ENCODE data around the gene ESYT1.

The ESYT1 gene

DNA sequence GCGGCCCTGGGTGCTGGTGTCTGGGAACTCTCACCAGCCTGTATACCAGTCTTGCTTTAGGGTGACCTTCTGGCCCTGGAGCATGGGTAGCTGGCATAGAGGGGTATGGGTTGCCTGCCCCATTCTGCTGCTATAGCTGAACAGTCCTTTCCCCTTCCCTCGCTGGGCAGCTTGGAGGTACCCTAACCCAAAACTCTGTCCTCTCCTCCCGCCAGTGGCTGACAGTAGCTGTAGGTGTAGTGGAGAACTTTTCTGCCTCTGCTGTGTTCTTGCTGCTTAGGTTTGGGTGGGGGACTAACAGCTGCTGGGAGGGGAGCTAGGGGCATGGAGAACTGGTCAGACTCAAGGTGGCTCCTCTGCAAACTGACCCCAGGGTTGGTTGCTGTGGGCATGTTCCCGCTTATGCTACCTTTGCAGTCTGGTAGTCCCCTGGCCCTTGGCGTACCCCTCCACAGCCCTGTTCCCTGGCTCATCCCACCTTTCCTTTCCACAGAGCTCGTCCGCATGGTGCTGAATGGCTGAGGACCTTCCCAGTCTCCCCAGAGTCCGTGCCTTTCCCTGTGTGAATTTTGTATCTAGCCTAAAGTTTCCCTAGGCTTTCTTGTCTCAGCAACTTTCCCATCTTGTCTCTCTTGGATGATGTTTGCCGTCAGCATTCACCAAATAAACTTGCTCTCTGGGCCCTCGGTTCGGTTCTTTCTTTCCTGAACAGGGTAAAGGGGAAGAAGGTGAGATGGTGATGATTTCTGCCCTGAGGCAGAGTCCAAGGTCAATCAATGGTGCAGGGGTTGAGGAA lies 33.0 kb downstream of the ESYT1 start:
- Histone ChIP-seq H3K4me3 (ENCODE audit: low read depth, low read length) (no peak overlapping the region), H3K9me3 (ENCODE audit: control insufficient read depth, insufficient read depth, low read depth, low read length) (no peaks in the 10 kb centered on the region), H3K4me1 (ENCODE audit: control insufficient read depth, insufficient read depth, low read length) (peaks cover 3% of the 10 kb centered on the region; the same call in 1 of the 2 replicates), H3K36me3 (ENCODE audit: control insufficient read depth in 2 of 2, insufficient read depth in 1 of 2, low read length in 2 of 2) (peaks cover 24 to 70% of the 10 kb centered on the region in 2 experiments), H3K27ac (ENCODE audit: extremely low read depth, low read depth, low read length) (peak overlapping the region; percentile 29; the same call in 1 of the 2 replicates)
- POLR2A ChIA-PET, result interaction anchor here (0.6 to 3.7 kb wide), 10 partner anchors 9 to 199 kb away, joined by 3 to 29 read pairs (median 6); partner anchors contain the start of genes ESYT1, MYL6B, PA2G4 and RNF41
- CTCF ChIA-PET, result interaction anchor here (0.6 to 2.9 kb wide), 3 partner anchors 28 to 1302 kb away, joined by 3 to 16 read pairs (median 5); partner anchors contain the start of gene SMARCC2
- TF ChIP-seq REPIN1 (tag by site-specific recombination; IDR thresholded peaks at IDR 0.05; ENCODE audit: low read depth) (no peak), PRDM1 (tag by site-specific recombination; IDR thresholded peaks at IDR 0.05) (peak; percentile 58; the same call in 1 of the 2 replicates)

- H3K36me3 ChIP-seq (ENCODE audit: control insufficient read depth in 2 of 2, insufficient read depth in 1 of 2, low read length in 2 of 2), result peaks cover 30 to 76% of the 10 kb centered on the region in 2 experiments
- peak overlapping the region; percentile 29; the same call in 1 of the 2 replicates for H3K27ac ChIP-seq (ENCODE audit: extremely low read depth, low read depth, low read length)
- CTCF ChIA-PET, result interaction anchor here (0.6 to 2.9 kb wide), 4 partner anchors 27 to 1301 kb away, joined by 3 to 16 read pairs (median 10); partner anchors contain the start of gene SMARCC2
These were observed 33.8 kb downstream of the ESYT1 start for GRCh38 chr12:56161690-56162351.

DNA sequence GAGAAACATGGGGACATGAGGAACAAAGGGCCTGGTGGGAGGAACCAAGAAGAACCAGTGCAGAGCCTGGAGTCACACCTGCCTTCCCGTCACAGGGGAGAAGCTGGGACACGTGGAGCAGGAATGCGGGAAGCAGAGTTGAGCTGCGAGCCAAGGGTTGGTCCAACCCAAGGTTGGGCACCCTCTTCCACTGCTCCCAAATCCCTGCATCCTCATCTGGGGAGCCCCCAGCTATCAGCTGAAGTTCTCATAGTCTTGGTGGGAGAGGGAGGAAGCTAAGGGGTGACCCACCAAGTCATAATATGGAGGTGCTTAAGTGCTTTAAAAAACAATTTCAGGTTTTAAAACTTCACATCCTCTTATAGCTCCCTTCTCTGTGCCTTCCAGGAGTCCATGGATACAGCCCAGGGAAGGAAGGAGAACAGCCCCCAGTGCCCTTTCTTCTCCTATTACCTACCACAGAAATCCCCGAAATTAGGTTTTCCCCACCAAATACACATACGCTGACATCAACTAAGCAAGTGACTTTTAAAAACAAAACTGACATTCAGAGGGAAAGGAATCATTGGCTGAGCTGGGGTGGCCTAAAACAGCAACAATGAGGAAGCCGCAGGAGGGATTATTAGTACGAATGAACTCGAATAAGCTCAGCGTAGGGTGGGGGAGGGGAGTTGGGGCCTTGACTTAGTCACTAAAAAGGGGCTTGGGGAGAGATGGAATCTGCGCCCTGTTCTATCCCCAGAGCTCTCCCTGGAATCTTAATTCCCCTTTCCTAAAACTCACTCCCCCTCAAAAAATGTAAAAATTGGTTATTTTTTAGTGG lies 34.6 kb downstream of the ESYT1 start:
- H3K27ac ChIP-seq (ENCODE audit: extremely low read depth, low read depth, low read length), result no peak overlapping the region; the same call in 1 of the 2 replicates
- H3K4me1 ChIP-seq (ENCODE audit: control insufficient read depth, insufficient read depth, low read length), result peaks cover 3% of the 10 kb centered on the region; the same call in 1 of the 2 replicates
- CTCF ChIA-PET, result interaction anchor here (0.7 to 2.9 kb wide), 4 partner anchors 11 to 43 kb away, joined by 3 to 16 read pairs (median 8); partner anchors contain the start of genes MYL6B and SMARCC2
- TF ChIP-seq PRDM10 (tag by site-specific recombination; IDR thresholded peaks at IDR 0.05) (0 out of 2 replicates have a peak, but pooled peaks have one; percentile 33), SCRT2 (tag by site-specific recombination; IDR thresholded peaks at IDR 0.05) (no peak), ZNF394 (tag by site-specific recombination; IDR thresholded peaks at IDR 0.05; ENCODE audit: borderline replicate concordance) (peak; percentile 62; the same call in 1 of the 2 replicates), ZNF324 (tag by site-specific recombination; IDR thresholded peaks at IDR 0.05) (no peak)
- no peak overlapping the region for H3K4me3 ChIP-seq (ENCODE audit: low read depth, low read length)
- POLR2A ChIA-PET, result interaction anchor here (0.6 to 3.7 kb wide), 9 partner anchors 8 to 1882 kb away, joined by 3 to 29 read pairs (median 4); partner anchors contain the start of genes ESYT1, HNRNPA1, SMARCC2 and ZC3H10
- no peaks in the 10 kb centered on the region for H3K9me3 ChIP-seq (ENCODE audit: control insufficient read depth, insufficient read depth, low read depth, low read length)
- H3K36me3 ChIP-seq (ENCODE audit: control insufficient read depth in 2 of 2, insufficient read depth in 1 of 2, low read length in 2 of 2), result peaks cover 34 to 83% of the 10 kb centered on the region in 2 experiments

More at GRCh38 chr12:56161690-56162351, 33.8 kb downstream of the ESYT1 start:
- H3K4me3 ChIP-seq (ENCODE audit: low read depth, low read length), result no peak overlapping the region
- POLR2A ChIA-PET, result interaction anchor here (0.6 to 3.7 kb wide), 10 partner anchors 10 to 198 kb away, joined by 3 to 29 read pairs (median 4); partner anchors contain the start of genes ESYT1, MYL6B, PA2G4 and SMARCC2
- TF ChIP-seq ZNF2 (tag by site-specific recombination; IDR thresholded peaks at IDR 0.05) (no peak), ZNF677 (tag by site-specific recombination; IDR thresholded peaks at IDR 0.05) (no peak)
- H3K9me3 ChIP-seq (ENCODE audit: control insufficient read depth, insufficient read depth, low read depth, low read length), result no peaks in the 10 kb centered on the region
- H3K4me1 ChIP-seq (ENCODE audit: control insufficient read depth, insufficient read depth, low read length), result peaks cover 3% of the 10 kb centered on the region; the same call in 1 of the 2 replicates
